Activated CD4-positive, alpha-beta T cell treated with anti-CD3 and anti-CD28 coated beads, Interleukin-2, amount 50 U/mL, for 24 hours (primary cell): ENCODE results near the gene CRY2.

Experiments
- DNase-seq, 2 donors: peaks; one replicate each; pipeline ENCODE4 v3.0.0-alpha.2; 2020; ENCODE audit warnings: low read depth in 1 of 2, low spot score in 1 of 2

The CRY2 gene

DNA sequence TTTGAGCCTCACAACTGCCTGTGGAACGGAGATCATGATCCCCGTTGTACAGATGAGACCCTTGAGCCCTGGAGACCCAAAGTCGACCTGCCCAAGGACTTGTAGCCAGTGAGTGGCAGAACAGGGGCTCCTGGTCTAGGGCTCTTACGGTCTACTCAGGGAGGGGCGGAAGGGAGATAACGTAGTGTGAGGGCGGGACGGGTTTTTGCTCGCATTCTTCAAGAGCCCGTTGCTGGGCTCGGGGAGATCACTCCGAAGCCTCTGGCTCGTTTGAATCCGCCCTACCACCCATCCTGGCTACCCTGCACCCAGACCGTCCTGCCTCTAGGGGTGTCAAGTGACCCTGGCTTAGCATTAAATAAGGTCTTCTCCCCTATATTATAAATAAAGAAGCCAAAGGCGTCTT, 639 bp downstream of the CRY2 start:
- DNase-seq: peak in 1 of 2 donors; percentile 5

DNA sequence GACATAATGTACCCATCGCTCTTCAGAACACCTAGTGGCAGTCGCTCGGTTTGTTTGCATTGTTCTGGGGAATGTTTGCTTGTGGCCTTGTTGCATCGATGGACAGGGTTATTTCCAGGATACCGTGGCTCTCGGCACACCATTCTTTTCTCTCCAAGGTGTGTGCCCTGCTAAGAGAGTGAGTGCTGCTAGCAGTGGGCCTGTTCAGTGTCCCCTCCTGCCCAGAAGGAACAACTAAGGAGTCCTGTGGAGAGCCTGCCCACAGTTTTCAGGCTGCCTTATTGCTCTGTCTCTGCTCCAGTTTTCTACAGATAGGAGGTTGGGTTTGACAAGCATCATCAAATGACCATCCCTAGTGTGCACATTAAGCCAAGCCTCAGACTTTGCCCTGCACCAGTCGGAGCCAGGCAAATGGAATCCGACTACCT, 1.4 kb downstream of the CRY2 start:
- DNase-seq: no peak

GRCh38 chr11:45850446-45850845, 3.2 kb downstream of the CRY2 start:
- DNase-seq: no peak

- DNase-seq: no peak
These were observed 4.0 kb downstream of the CRY2 start for GRCh38 chr11:45851228-45851627.

DNA sequence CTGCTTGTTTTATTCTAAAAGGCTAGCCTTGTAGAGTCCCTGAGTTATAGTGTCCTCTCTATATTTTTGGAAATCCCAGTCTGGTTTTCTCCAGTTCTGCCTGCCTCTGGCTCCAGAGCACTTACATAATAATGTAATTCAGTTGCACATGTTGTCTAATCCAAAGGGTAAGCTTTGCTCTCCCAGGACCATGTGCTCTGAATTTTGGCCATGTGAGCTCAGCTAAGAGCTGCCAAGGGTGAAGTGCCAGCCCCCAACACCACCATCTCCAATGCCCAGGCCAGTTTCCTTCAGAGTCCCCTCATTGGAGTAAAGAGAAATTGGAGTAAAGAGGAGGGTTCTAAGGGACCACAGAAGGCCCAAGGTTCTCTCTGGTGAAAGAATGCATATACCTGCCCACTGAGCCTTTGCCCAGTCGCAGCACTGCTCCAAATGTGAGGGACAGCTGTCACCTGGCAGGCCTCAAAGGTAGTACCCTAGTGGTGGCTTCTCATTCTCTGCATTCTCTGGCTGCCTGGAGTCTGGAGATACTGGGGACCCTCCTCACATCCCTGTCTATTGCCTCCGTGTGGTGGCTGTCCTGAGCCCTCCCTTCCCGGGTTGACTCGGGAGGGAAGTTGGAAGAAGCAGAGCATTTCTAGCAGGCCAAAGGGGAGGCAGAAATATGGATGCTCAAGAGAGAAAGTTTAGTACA, 4.9 kb downstream of the CRY2 start:
- DNase-seq: no peak

DNA sequence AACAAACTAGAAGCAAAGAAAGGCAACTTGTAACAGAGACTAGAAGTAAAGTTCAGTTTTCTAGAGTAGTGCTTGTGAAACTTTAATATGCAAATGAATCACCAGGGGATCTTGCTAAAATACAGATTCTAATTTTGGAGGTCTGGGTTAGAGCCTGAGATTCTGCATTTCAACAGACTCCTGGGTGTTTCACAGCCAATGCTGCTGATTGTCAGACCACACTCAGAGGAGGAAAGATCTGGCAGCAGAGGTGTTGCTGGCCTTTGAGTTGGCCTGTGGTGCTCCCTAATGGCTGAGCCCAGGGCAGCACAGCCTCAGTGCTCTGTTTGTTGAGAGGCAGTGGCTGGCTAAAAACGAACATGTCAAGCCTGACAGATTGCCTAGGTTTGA, 5.4 kb downstream of the CRY2 start:
- DNase-seq: no peak

- no peak for DNase-seq
These were observed 6.3 kb downstream of the CRY2 start for GRCh38 chr11:45853332-45854219.

- DNase-seq: no peak
These were observed 8.0 kb downstream of the CRY2 start for GRCh38 chr11:45855308-45855707.

- DNase-seq: no peak
These were observed 8.8 kb downstream of the CRY2 start for GRCh38 chr11:45856044-45856468.

GRCh38 chr11:45857961-45858474, 10.7 kb downstream of the CRY2 start:
- DNase-seq: no peak

DNA sequence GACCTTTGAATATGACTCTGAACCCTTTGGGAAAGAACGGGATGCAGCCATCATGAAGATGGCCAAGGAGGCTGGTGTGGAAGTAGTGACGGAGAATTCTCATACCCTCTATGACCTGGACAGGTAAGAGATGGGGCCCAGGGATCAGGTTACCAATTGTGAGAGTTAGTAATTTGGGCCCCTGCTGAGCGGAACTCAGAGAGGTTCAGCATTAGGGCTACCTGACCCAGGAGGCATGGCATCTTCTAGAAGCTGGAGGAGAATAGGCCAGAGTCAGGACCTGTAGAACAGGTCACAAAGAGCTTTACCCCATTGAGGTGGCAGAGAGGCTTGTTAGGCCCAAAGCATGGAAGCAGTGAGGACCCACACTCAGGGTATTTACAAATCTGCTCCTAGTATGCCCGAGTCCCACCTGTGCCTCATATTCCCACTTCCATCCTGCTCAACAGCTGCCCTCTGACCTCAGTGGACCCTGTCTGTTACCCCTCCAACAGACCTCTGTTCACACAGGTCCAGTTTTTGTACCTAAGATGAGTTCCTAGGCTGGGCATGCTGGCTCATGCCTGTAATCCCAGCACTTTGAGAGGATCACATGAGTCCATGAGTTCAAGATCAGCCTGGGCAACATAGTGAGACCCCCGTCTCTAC, 11.6 kb downstream of the CRY2 start:
- no peak for DNase-seq

GRCh38 chr11:45859661-45860140, 12.4 kb downstream of the CRY2 start:
- DNase-seq: no peak

- DNase-seq: no peak
These were observed 13.1 kb downstream of the CRY2 start for GRCh38 chr11:45860348-45860747.

DNA sequence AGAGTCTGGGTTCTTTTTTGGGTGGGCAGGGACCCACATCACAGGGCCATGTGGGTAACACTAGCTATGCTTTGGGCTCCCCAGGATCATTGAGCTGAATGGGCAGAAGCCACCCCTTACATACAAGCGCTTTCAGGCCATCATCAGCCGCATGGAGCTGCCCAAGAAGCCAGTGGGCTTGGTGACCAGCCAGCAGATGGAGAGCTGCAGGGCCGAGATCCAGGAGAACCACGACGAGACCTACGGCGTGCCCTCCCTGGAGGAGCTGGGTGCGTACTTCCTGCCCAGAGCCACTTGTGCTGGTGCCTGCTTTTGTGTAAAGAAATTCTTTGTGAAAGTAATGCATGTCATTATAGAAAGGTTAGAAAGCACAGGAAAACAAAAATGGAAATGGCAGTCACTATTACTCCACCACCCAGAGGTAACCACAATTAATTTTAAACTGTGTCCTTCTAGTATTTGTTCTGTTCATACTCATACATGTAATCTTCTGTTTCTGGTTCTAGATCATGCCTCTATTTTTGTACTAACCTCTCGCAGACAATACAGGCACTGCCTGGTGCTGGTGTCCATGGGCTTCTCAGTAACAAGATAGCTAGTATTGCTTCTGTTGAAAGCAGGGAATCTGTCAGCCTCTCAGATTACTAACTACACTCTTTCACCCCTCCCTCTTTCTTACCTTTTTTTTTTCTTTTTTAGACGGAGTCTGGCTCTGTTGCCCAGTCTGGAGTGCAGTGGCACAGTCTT, 13.7 kb downstream of the CRY2 start:
- no peak for DNase-seq

DNA sequence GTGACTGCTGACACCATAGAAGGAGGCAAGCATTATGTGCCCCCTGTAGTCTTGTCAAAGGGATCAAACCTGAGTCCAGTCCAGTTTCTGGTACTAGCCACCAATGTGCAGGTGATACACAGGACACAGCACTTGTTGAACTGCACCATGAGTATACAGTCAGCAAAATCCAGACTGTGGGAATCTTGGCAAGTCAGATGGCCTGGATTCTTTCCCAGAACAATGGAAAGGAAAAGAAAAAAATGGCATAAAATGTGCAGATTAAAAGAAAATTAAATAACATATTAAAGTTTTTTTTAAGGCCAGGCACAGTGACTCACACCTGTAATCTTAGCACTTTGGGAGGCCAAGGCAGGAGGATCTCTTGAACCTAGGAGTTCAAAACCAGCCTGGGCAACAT, 16.8 kb downstream of the CRY2 start:
- no peak for DNase-seq

- no peak for DNase-seq
These were observed 22.3 kb downstream of the CRY2 start for GRCh38 chr11:45869551-45869950.

- no peak for DNase-seq
These were observed 23.4 kb downstream of the CRY2 start for GRCh38 chr11:45870706-45871105.

GRCh38 chr11:45871638-45872037, 24.4 kb downstream of the CRY2 start:
- DNase-seq: no peak

DNA sequence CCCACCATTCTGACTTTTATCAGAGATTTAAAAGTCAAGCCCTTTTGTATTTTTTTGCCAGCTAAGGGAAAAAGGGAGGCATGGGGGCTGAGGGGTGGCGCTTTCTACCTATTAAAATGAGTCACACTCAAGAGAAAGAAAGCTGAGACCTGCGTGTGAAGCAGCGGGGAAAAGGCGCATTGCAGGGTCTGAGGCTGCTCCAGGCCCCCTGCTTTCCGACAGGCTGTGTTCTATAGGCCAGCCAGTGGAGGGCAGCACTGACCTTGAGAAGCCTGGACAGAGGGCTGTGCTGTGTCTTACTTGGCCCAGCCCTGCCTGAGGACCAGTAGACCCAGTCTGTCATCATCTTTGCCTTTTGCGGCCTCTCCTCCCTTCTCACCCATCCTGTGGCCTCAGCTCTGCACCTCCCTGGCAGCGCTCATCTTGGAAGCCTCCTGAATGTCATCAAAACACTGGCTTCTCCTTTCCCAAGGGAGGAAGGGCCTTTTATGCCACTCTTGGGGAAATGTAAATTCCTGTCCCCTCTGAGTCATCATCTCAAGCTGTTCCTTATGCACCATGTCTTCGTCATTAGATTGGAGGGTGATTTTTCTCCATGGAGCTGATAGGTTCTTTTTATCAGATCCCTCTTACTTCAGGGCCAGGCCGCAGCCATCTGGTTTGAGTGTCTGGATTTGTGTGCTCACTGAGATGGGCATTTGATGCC, 25.5 kb downstream of the CRY2 start:
- no peak for DNase-seq

DNA sequence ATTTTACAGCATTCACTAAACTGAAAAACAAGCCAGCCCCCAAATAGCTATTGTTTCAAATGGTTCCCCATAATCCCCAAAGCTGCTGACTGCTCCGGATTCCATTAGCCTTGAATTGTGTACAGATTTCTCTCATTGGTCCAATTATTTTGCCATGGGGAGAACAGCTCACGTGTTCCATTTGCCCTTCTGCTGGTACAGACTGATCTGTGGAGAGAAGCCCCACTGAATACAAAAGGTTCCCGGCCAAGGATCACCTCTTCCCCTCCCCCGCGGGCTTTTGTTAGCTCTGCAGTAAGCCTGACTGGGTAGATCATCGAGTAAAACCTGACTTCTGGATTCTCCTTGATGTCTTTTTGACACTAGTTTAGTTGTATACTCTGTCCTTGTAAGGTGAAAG, 29.1 kb downstream of the CRY2 start:
- no peak for DNase-seq
